CD1c-positive myeloid dendritic cell (primary cell): ENCODE measurements around the gene GSAP.
A peak's percentile ranks its signal among the peaks of the same experiment; 100 is the strongest.
"Not testable (repeated sequence)": the region's sequence is repeated elsewhere in the genome, so short reads cannot be mapped to it uniquely, and the experiment has no call there.

Experiments used
- DNase-seq: peaks from one replicate; pipeline ENCODE4 v3.0.0-alpha.2; 2016; ENCODE audit errors: extremely low spot score

Gene GSAP

GRCh38 chr7:77288676-77289320 is 127.4 kb downstream of the GSAP start:
- DNase-seq = no peak

- DNase-seq = no peak
Measured at GRCh38 chr7:77284616-77285015, 131.5 kb downstream of the GSAP start.

DNA sequence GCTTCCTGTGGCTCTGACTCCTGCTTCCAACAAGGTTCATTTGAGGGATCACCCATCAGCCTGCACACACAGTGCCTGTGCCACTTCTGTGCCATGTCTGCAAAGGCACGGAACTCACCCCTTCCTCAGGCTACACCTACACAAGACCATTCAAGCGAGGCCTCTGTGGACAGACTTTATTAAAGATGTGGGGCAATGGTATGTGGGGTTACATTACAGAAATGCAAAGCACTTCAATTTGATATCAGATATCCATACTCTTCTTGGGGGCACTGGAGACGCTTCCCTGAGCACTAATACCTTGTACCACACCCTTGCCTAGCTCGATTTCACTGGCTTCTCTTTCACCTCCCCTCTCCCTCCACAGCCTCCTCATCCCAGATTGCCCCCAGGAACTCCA is 132.1 kb downstream of the GSAP start:
- no peak for DNase-seq

- DNase-seq = no peak
Measured at GRCh38 chr7:77282897-77283296, 133.3 kb downstream of the GSAP start.

GRCh38 chr7:77281780-77282478 is 134.2 kb downstream of the GSAP start:
- DNase-seq = no peak

- DNase-seq = no peak
Measured at GRCh38 chr7:77276120-77276519, 140.0 kb downstream of the GSAP start.

- not testable (repeated sequence) for DNase-seq
Measured at GRCh38 chr7:77275663-77276062, 140.5 kb downstream of the GSAP start.

DNA sequence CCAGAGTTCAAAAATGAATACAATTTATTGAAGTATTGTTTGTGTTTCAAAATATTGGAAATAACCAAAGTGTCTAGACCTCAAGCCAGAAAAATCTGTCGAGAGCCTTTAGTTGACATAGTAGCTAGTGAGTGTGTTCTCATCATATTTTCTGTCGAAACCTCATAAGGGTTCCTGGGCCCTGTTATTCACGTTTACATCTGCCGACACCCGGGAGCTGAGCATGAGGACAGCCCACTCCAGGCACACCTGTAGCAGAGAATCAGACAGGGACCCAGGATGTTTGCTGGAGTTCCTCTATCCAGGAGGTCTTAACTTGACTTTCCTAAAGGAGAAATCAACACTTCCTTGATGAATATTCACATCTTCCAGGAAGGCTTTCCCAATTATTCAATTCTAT is 144.4 kb downstream of the GSAP start:
- no peak for DNase-seq

DNA sequence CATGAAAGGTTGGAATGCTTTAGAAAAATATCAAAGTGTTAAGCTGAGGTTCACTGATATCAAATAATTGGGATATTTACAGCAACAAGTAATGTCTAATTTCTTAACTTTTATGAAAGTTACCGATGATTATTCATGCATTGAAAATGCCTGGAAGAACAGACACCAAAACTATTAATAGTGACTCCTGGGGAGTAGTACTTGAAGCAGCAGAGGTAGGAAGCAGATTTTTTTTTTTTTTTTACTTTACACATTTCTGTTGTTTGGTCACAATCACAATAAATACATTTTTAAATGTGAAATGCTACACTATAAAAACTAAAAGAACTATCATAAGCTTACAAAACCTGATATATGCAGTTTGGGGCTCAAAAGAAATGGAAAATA is 146.1 kb downstream of the GSAP start:
- no peak for DNase-seq

GRCh38 chr7:77269360-77270093 is 146.6 kb downstream of the GSAP start:
- peak; percentile 43 for DNase-seq

DNA sequence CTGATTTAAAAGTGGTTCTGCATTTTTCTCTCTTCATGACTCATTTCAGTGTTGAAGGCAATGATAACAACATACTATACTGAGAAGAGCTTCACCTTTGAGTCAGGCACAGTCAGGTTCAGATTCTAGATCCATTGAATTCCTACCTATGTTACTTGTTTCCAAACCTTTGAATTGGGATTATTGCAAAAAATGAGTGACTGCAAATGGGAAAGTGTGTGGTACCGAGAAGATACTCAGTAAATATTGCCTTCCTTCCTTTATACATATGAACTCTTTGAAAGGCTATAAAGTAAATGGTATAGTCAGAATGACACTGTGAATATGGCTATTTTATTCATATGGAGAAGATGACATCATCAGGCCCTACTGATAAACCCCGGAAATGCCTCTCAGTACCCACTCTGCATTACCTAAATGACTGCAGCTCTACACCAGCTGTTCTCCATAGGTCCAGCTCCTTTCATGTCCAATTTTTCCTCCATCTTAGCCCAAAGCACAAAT is 149.8 kb downstream of the GSAP start:
- DNase-seq = no peak

DNA sequence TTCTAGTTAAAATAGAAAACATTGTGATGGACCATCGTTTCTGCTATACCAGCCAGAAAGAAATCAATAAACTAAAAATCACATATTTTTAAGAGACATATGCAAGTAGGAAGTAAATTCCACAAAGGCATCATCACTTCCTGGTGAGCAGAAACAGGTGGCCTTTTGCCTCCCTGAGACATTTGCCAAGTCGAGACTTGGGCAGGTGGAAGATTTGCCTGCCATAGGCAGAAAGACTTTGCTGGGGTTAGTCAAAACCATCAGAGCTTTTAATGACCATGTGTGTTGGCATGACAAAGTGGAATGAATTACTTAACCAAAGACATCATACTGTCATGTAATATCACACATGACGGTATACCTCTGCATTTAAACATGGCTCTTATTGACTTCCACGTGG is 150.5 kb downstream of the GSAP start:
- no peak for DNase-seq

DNA sequence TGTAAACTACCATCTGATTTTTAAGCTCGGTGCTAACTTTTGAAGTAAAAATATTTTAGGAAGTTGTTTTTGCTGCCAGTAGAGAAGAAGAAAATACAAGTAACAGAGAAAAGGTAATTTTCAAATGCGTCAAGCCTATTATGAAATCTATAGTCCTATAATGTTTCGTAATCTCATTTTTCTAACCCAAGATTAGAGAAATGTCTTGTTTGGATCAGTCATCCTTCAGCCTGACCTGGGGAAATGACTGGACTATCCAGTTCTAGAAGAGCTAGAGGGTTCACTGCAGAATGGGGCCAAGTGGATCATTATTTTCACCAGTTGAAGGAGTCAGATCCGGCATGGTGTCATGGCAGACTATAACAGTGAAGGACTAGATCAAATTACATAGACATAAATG is 153.8 kb downstream of the GSAP start:
- no peak for DNase-seq
